H1 (cell line): ENCODE data around the gene ZNF496.

ENCODE experiments used
- ATF2 ChIP-seq: IDR thresholded peaks from 2 replicates; pipeline ENCODE4 v1.6.1; 2012; ENCODE audit warnings: low read length, inconsistent platforms
- ATF3 ChIP-seq: IDR thresholded peaks from 2 replicates; pipeline ENCODE4 v1.6.1; 2011; ENCODE audit warnings: low read depth, mild to moderate bottlenecking, low read length; ENCODE audit not compliant: insufficient read depth
- BRCA1 ChIP-seq: IDR thresholded peaks from 2 replicates; pipeline ENCODE4 v1.6.1; 2012; ENCODE audit warnings: low read depth, low read length, improper control_type of control experiment
- CTCF ChIP-seq, 3 experiments: IDR thresholded peaks; 1 replicate in 2 of 3; 2 replicates in 1 of 3; pipeline versions ENCODE4 v1.5.1 to v1.6.1; 2011; ENCODE audit warnings: low read length in 3 of 3, mild to moderate bottlenecking in 3 of 3, inconsistent platforms in 2 of 3, low read depth in 1 of 3, moderate library complexity in 1 of 3; ENCODE audit not compliant: insufficient read depth in 1 of 3; ENCODE audit errors: control extremely low read depth in 1 of 3
- EP300 ChIP-seq, 2 experiments: IDR thresholded peaks; 1 replicate in 1 of 2; 2 replicates in 1 of 2; pipeline ENCODE4 v1.6.1; 2011 to 2012; ENCODE audit warnings: low read depth in 2 of 2, low read length in 2 of 2, mild to moderate bottlenecking in 2 of 2, borderline replicate concordance in 1 of 2, inconsistent platforms in 1 of 2, moderate library complexity in 1 of 2
- KDM1A ChIP-seq: fragments of 200-600, 300-600 bp; sonication (generic); IDR thresholded peaks from 2 replicates; pipeline ENCODE4 v1.7.1; 2016; ENCODE audit warnings: mild to moderate bottlenecking, low read length, borderline replicate concordance
- POLR2A ChIP-seq, 2 experiments: IDR thresholded peaks; 1 replicate in 1 of 2; 2 replicates in 1 of 2; pipeline ENCODE4 v1.6.1; 2011; ENCODE audit warnings: low read depth in 2 of 2, low read length in 2 of 2, mild to moderate bottlenecking in 2 of 2; ENCODE audit errors: control extremely low read depth in 1 of 2
- RFX5 ChIP-seq: IDR thresholded peaks from 2 replicates; pipeline ENCODE4 v1.6.1; 2011; ENCODE audit warnings: low read depth, low read length, improper control_type of control experiment, borderline replicate concordance
- SP1 ChIP-seq: IDR thresholded peaks from 2 replicates; pipeline ENCODE4 v1.6.1; 2011; ENCODE audit warnings: low read depth, low read length
- TBP ChIP-seq: IDR thresholded peaks from 2 replicates; pipeline ENCODE4 v1.6.1; 2011; ENCODE audit warnings: low read depth, low read length, improper control_type of control experiment
- TEAD4 ChIP-seq: IDR thresholded peaks from 2 replicates; pipeline ENCODE4 v1.6.1; 2012; ENCODE audit warnings: low read depth, low read length, inconsistent platforms, mixed read lengths
- YY1 ChIP-seq: IDR thresholded peaks from 2 replicates; pipeline ENCODE4 v1.6.1; 2011; ENCODE audit warnings: low read depth, mild to moderate bottlenecking, low read length
- ZNF274 ChIP-seq: IDR thresholded peaks from 2 replicates; pipeline ENCODE4 v1.7.0; 2012; ENCODE audit warnings: low read length, borderline replicate concordance; ENCODE audit errors: extremely low read depth

- TF ChIP-seq POLR2A (IDR thresholded peaks at IDR 0.05; ENCODE audit: control extremely low read depth in 1 of 2, low read depth in 2 of 2, low read length in 2 of 2) (no peak), KDM1A (no peak), RFX5 (no peak), TEAD4 (no peak), TBP (no peak), CTCF (IDR thresholded peaks at IDR 0.05; ENCODE audit: control extremely low read depth in 1 of 3, insufficient read depth in 1 of 3, low read depth in 1 of 3, low read length in 3 of 3) (no peak), BRCA1 (no peak), YY1 (no peak), ATF2 (no peak), ZNF274 (no peak), EP300 (IDR thresholded peaks at IDR 0.05; ENCODE audit: borderline replicate concordance in 1 of 2, low read depth in 2 of 2, low read length in 2 of 2) (no peak), ATF3 (no peak), SP1 (no peak)
Observed at GRCh38 chr1:247290576-247290975, 41.1 kb downstream of the ZNF496 start.
